ENCODE results near the gene NFU1. TPM values are rescaled to one million over a fixed set of nuclear protein-coding genes. Genes with fewer than 3 reads are reported as not detected.
"Not testable (repeated sequence)": the region's sequence is repeated elsewhere in the genome, so short reads cannot be mapped to it uniquely, and the experiment has no call there.

Gene NFU1
- total and polyA plus RNA-seq, 5 donors from 2014 or later = 21.3 to 99.3 (median 77.5) TPM

GRCh38 chr2:69450735-69451416 lies 13.6 kb upstream of the NFU1 start:
- H3K36me3 ChIP-seq (ENCODE audit: control insufficient read depth, insufficient read depth, low read length) = no peaks in the 10 kb centered on the region
- H3K27me3 ChIP-seq (ENCODE audit: control insufficient read depth, insufficient read depth, low read length) = no peaks in the 10 kb centered on the region
- Mint-ChIP-seq H3K4me3 (no peak overlapping the region), H3K27me3 (peaks cover 25% of the 10 kb centered on the region), H3K4me1 (peaks cover 8 to 16% (median 14%) of the 10 kb centered on the region in 4 donors), H3K9me3 (peaks cover 0 to 2% (median 0%) of the 10 kb centered on the region in 7 donors), H3K27ac (no peak overlapping the region), H3K36me3 (peaks cover 7% of the 10 kb centered on the region)
- DNase-seq (no peak), ATAC-seq (ENCODE audit: low read depth in 2 of 2) (no peak)
- no peak overlapping the region for H3K27ac ChIP-seq (ENCODE audit: insufficient read depth, low read length, poor library complexity, severe bottlenecking)
- no peaks in the 10 kb centered on the region for H3K9me3 ChIP-seq (ENCODE audit: control insufficient read depth in 2 of 2, low read length in 2 of 2)
- H3K4me3 ChIP-seq (ENCODE audit: low read depth, low read length) = no peak overlapping the region
- H3K4me1 ChIP-seq (ENCODE audit: control insufficient read depth, insufficient read depth, low read length, poor library complexity, severe bottlenecking) = no peaks in the 10 kb centered on the region

- no peaks in the 10 kb centered on the region for H3K9me3 ChIP-seq (ENCODE audit: control insufficient read depth in 2 of 2, low read length in 2 of 2)
- no peak for DNase-seq
- peaks cover 0 to 2% (median 0%) of the 10 kb centered on the region in 7 donors for H3K9me3 Mint-ChIP-seq
- H3K36me3 Mint-ChIP-seq = peaks cover 7% of the 10 kb centered on the region
- no peak overlapping the region for H3K4me3 ChIP-seq (ENCODE audit: low read depth, low read length)
- no peaks in the 10 kb centered on the region for H3K4me1 ChIP-seq (ENCODE audit: control insufficient read depth, insufficient read depth, low read length, poor library complexity, severe bottlenecking)
- peaks cover 3 to 10% (median 9%) of the 10 kb centered on the region in 4 donors for H3K4me1 Mint-ChIP-seq
- no peak overlapping the region for H3K27ac ChIP-seq (ENCODE audit: insufficient read depth, low read length, poor library complexity, severe bottlenecking)
- no peak overlapping the region for H3K4me3 Mint-ChIP-seq
- peaks cover 25% of the 10 kb centered on the region for H3K27me3 Mint-ChIP-seq
- no peaks in the 10 kb centered on the region for H3K27me3 ChIP-seq (ENCODE audit: control insufficient read depth, insufficient read depth, low read length)
- no peaks in the 10 kb centered on the region for H3K36me3 ChIP-seq (ENCODE audit: control insufficient read depth, insufficient read depth, low read length)
- ATAC-seq (ENCODE audit: low read depth in 2 of 2) = no peak
- H3K27ac Mint-ChIP-seq = no peak overlapping the region
Measured at GRCh38 chr2:69449906-69450305, 12.7 kb upstream of the NFU1 start.

DNA sequence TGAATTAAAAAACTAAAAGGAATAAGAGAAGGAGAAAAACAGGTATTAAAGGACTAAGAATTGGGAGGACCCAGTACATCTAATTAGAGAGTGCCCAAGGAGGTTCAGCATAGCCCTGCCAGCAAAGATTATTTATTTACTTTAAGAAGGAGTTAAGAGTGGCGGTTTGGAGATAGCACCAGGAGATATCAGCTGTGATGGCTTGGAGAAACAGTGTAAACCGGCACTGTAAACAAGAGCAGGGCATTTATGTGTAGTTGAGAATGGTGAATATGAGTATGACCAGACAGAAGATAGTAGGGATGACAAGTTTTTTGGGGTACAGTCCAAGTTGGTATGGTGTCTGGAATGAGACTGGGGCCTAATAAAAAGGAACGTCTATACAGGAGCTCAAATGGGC lies 6.4 kb upstream of the NFU1 start:
- not testable (repeated sequence) for DNase-seq

GRCh38 chr2:69439499-69439898 lies 2.3 kb upstream of the NFU1 start:
- H3K4me1 Mint-ChIP-seq = peaks cover 6 to 46% (median 30%) of the 10 kb centered on the region in 4 donors
- peak overlapping the region; percentile 14 to 97 (median 87) for H3K27ac Mint-ChIP-seq
- not testable (repeated sequence) for ATAC-seq (ENCODE audit: low read depth in 2 of 2); H3K9me3 ChIP-seq (ENCODE audit: control insufficient read depth in 2 of 2, low read length in 2 of 2); H3K27ac ChIP-seq (ENCODE audit: insufficient read depth, low read length, poor library complexity, severe bottlenecking); H3K36me3 Mint-ChIP-seq; H3K27me3 Mint-ChIP-seq; H3K36me3 ChIP-seq (ENCODE audit: control insufficient read depth, insufficient read depth, low read length); H3K27me3 ChIP-seq (ENCODE audit: control insufficient read depth, insufficient read depth, low read length); H3K4me3 ChIP-seq (ENCODE audit: low read depth, low read length); H3K9me3 Mint-ChIP-seq
- peak in 1 of 3 donors; percentile 22 for DNase-seq
- peaks cover 25% of the 10 kb centered on the region for H3K4me1 ChIP-seq (ENCODE audit: control insufficient read depth, insufficient read depth, low read length, poor library complexity, severe bottlenecking)
- peak overlapping the region; percentile 22 to 91 (median 68) for H3K4me3 Mint-ChIP-seq

More for the DNA sequence above, 6.4 kb upstream of the NFU1 start:
- H3K27ac Mint-ChIP-seq; H3K9me3 Mint-ChIP-seq; ATAC-seq (ENCODE audit: low read depth in 2 of 2); H3K36me3 Mint-ChIP-seq; H3K4me3 Mint-ChIP-seq; H3K36me3 ChIP-seq (ENCODE audit: control insufficient read depth, insufficient read depth, low read length); H3K4me1 Mint-ChIP-seq; H3K27ac ChIP-seq (ENCODE audit: insufficient read depth, low read length, poor library complexity, severe bottlenecking); H3K27me3 Mint-ChIP-seq; H3K9me3 ChIP-seq (ENCODE audit: control insufficient read depth in 2 of 2, low read length in 2 of 2); H3K4me3 ChIP-seq (ENCODE audit: low read depth, low read length); H3K27me3 ChIP-seq (ENCODE audit: control insufficient read depth, insufficient read depth, low read length); H3K4me1 ChIP-seq (ENCODE audit: control insufficient read depth, insufficient read depth, low read length, poor library complexity, severe bottlenecking): not testable (repeated sequence)

DNA sequence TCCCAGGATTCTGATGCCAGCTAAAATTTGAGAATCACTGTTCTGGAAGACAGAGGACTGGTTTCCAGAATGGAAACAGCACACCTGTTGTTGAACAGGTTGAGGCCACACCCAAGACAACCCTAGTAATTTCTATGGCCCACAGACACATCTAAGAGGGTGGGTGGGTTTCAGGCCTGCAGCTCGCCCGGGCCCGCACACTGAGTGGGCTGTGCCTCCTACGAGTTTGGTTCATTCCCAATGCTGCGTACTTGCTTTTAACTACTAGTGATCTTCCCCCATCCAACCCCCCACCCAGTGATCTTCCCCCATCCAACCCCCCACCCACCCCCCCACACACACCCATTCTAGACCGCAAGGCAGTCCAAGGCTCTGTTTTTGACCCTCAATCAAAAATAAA lies 1.3 kb upstream of the NFU1 start:
- H3K4me1 ChIP-seq (ENCODE audit: control insufficient read depth, insufficient read depth, low read length, poor library complexity, severe bottlenecking) = peaks cover 25% of the 10 kb centered on the region
- DNase-seq = no peak
- no peak overlapping the region for H3K4me3 ChIP-seq (ENCODE audit: low read depth, low read length)
- H3K36me3 ChIP-seq (ENCODE audit: control insufficient read depth, insufficient read depth, low read length) = no peaks in the 10 kb centered on the region
- H3K27ac Mint-ChIP-seq = peak overlapping the region; percentile 97 to 100 (median 99)
- ATAC-seq (ENCODE audit: low read depth in 2 of 2) = no peak
- peak overlapping the region; percentile 91 for H3K27ac ChIP-seq (ENCODE audit: insufficient read depth, low read length, poor library complexity, severe bottlenecking)
- H3K9me3 ChIP-seq (ENCODE audit: control insufficient read depth in 2 of 2, low read length in 2 of 2) = no peaks in the 10 kb centered on the region
- peaks cover 0 to 3% (median 0%) of the 10 kb centered on the region in 7 donors for H3K9me3 Mint-ChIP-seq
- peaks cover 3% of the 10 kb centered on the region for H3K36me3 Mint-ChIP-seq
- peak overlapping the region; percentile 83 to 99 (median 96) for H3K4me3 Mint-ChIP-seq
- H3K27me3 Mint-ChIP-seq = peaks cover 8% of the 10 kb centered on the region
- no peaks in the 10 kb centered on the region for H3K27me3 ChIP-seq (ENCODE audit: control insufficient read depth, insufficient read depth, low read length)
- H3K4me1 Mint-ChIP-seq = peaks cover 11 to 53% (median 35%) of the 10 kb centered on the region in 4 donors

DNA sequence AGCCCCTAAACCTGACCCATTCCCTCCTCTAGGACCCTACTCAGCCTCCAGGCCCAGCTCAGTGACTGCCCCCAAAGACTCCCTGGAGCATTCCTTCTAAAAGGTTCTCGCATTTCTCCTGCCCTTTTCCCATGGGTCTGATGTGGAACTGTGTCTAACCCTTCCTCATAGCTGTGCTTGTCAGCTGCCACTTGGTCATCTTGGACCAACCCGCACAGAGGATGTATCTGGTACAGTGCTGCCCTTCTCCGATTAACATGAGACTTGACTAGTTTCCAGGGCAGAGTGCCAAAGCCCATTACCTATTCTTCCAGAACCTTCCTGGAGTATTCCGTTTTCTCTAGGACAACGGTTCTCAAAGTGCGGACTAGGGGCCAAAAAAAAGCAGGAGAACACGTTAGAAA lies 518 bp upstream of the NFU1 start:
- Mint-ChIP-seq H3K4me3 (peak overlapping the region; percentile 93 to 99 (median 98)), H3K27ac (peak overlapping the region; percentile 97 to 100 (median 99)), H3K4me1 (peaks cover 11 to 53% (median 36%) of the 10 kb centered on the region in 4 donors), H3K27me3 (peaks cover 8% of the 10 kb centered on the region), H3K36me3 (peaks cover 3% of the 10 kb centered on the region), H3K9me3 (peaks cover 0 to 3% (median 0%) of the 10 kb centered on the region in 7 donors)
- Histone ChIP-seq H3K4me3 (ENCODE audit: low read depth, low read length) (peak overlapping the region; percentile 92), H3K4me1 (ENCODE audit: control insufficient read depth, insufficient read depth, low read length, poor library complexity, severe bottlenecking) (peaks cover 25% of the 10 kb centered on the region), H3K27ac (ENCODE audit: insufficient read depth, low read length, poor library complexity, severe bottlenecking) (peak overlapping the region; percentile 91), H3K36me3 (ENCODE audit: control insufficient read depth, insufficient read depth, low read length) (no peaks in the 10 kb centered on the region), H3K27me3 (ENCODE audit: control insufficient read depth, insufficient read depth, low read length) (no peaks in the 10 kb centered on the region), H3K9me3 (ENCODE audit: control insufficient read depth in 2 of 2, low read length in 2 of 2) (no peaks in the 10 kb centered on the region)
- ATAC-seq (ENCODE audit: low read depth in 2 of 2) (no peak), DNase-seq (no peak)

DNA sequence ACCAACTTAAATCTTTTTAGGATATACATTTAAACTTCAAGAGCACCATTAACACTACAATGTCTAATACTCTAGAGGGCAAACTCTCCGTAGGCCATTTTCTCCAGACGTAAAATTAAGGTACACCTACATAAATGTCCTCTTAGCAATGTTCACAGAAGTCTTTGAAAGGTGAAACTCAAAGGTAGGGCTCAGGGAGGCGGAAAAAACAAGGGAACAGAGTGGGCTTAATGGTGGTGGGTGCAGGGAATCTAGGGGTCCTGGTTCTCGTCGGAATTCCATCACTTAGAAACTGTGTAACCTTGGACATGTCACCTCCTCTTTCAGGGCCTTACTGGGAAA lies 668 bp downstream of the NFU1 start:
- Mint-ChIP-seq H3K27ac (peak overlapping the region; percentile 97 to 100 (median 99)), H3K27me3 (peaks cover 8% of the 10 kb centered on the region), H3K4me3 (peak overlapping the region; percentile 93 to 99 (median 98)), H3K36me3 (peaks cover 7% of the 10 kb centered on the region), H3K4me1 (peaks cover 16 to 56% (median 38%) of the 10 kb centered on the region in 4 donors), H3K9me3 (peaks cover 0 to 3% (median 0%) of the 10 kb centered on the region in 7 donors)
- ATAC-seq (ENCODE audit: low read depth in 2 of 2) (peak in 1 of 2 donors; percentile 6), DNase-seq (peak in 1 of 3 donors; percentile 64)
- H3K4me1 ChIP-seq (ENCODE audit: control insufficient read depth, insufficient read depth, low read length, poor library complexity, severe bottlenecking) = peaks cover 25% of the 10 kb centered on the region
- H3K36me3 ChIP-seq (ENCODE audit: control insufficient read depth, insufficient read depth, low read length) = peaks cover 2% of the 10 kb centered on the region
- H3K9me3 ChIP-seq (ENCODE audit: control insufficient read depth in 2 of 2, low read length in 2 of 2) = no peaks in the 10 kb centered on the region
- H3K27me3 ChIP-seq (ENCODE audit: control insufficient read depth, insufficient read depth, low read length) = no peaks in the 10 kb centered on the region
- H3K27ac ChIP-seq (ENCODE audit: insufficient read depth, low read length, poor library complexity, severe bottlenecking) = peak overlapping the region; percentile 91
- peak overlapping the region; percentile 92 for H3K4me3 ChIP-seq (ENCODE audit: low read depth, low read length)

DNA sequence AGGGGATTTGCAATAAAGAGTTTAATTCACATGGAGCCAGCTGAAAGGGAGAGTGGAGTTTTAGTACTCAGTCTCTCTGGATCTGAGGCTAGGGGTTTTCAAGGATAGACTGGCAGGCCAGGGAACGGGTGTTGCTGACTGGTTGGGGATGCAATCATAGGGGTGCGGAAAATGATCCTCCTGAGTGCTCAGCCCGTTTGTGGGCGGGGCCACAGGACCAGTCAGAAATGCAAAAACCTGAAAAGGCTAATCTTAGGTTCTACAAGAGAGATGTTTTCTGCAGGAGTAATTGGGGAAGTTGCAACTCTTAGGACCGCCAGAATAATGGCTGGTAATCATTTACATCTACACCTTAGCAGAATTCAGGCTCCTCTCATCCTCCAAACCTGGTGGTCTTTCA lies 2.5 kb downstream of the NFU1 start:
- DNase-seq (no peak), ATAC-seq (ENCODE audit: low read depth in 2 of 2) (no peak)
- H3K4me3 ChIP-seq (ENCODE audit: low read depth, low read length) = no peak overlapping the region
- peak overlapping the region in 2 of 4 donors; percentile 38 to 82 for H3K4me3 Mint-ChIP-seq
- H3K36me3 ChIP-seq (ENCODE audit: control insufficient read depth, insufficient read depth, low read length) = peaks cover 13% of the 10 kb centered on the region
- H3K27ac Mint-ChIP-seq = peak overlapping the region in 1 of 3 donors; percentile 53
- H3K36me3 Mint-ChIP-seq = peaks cover 7% of the 10 kb centered on the region
- peaks cover 8% of the 10 kb centered on the region for H3K27me3 Mint-ChIP-seq
- H3K4me1 Mint-ChIP-seq = peaks cover 16 to 58% (median 40%) of the 10 kb centered on the region in 4 donors
- H3K27me3 ChIP-seq (ENCODE audit: control insufficient read depth, insufficient read depth, low read length) = no peaks in the 10 kb centered on the region
- H3K9me3 Mint-ChIP-seq = peaks cover 0 to 3% (median 0%) of the 10 kb centered on the region in 7 donors
- H3K9me3 ChIP-seq (ENCODE audit: control insufficient read depth in 2 of 2, low read length in 2 of 2) = no peaks in the 10 kb centered on the region
- H3K4me1 ChIP-seq (ENCODE audit: control insufficient read depth, insufficient read depth, low read length, poor library complexity, severe bottlenecking) = peaks cover 25% of the 10 kb centered on the region
- no peak overlapping the region for H3K27ac ChIP-seq (ENCODE audit: insufficient read depth, low read length, poor library complexity, severe bottlenecking)

Data from CD4-positive, CD25-positive, alpha-beta regulatory T cell (primary cell).